Fibroblast of skin of scalp (primary cell): Measurements from ENCODE around the gene TRAPPC3L. TPM values are rescaled to one million over a fixed set of nuclear protein-coding genes. Genes with fewer than 3 reads are reported as not detected.

ENCODE experiments used
- DNase-seq: peaks from one replicate; pipeline ENCODE4 v3.0.0-alpha.2; 2013
- polyA plus RNA-seq, 2 experiments: library from polyadenylated mRNA; unstranded; fragments of 120-200 nt; gene quantifications; one replicate each; pipeline ENCODE4 v1.2.1, GENCODE V29; 2013; ENCODE audit not compliant: insufficient read length in 2 of 2

Gene TRAPPC3L
- not detected for polyA plus RNA-seq (2013, experiment 1 of 2; ENCODE audit: insufficient read length)
- not detected for polyA plus RNA-seq (2013, experiment 2 of 2; ENCODE audit: insufficient read length)

- DNase-seq: no peak
Observed at GRCh38 chr6:116545651-116546050, at the start of gene TRAPPC3L. Gene TRAPPC3L, minus strand, starts transcription at chr6:116545684. Its CDS starts 170 bp downstream, at chr6:116545514.

GRCh38 chr6:116595247-116595646 is 49.8 kb upstream of the TRAPPC3L start:
- no peak for DNase-seq

GRCh38 chr6:116586738-116587137 is 41.3 kb upstream of the TRAPPC3L start:
- DNase-seq: no peak

- DNase-seq: no peak
Observed at GRCh38 chr6:116586276-116586675, 40.8 kb upstream of the TRAPPC3L start.

- peak; percentile 78 for DNase-seq
Observed at GRCh38 chr6:116580198-116580597, 34.7 kb upstream of the TRAPPC3L start.

- no peak for DNase-seq
Observed at GRCh38 chr6:116579143-116579542, 33.7 kb upstream of the TRAPPC3L start.

GRCh38 chr6:116578335-116578734 is 32.9 kb upstream of the TRAPPC3L start:
- DNase-seq: no peak

GRCh38 chr6:116577486-116577885 is 32.0 kb upstream of the TRAPPC3L start:
- no peak for DNase-seq

GRCh38 chr6:116575227-116575626 is 29.7 kb upstream of the TRAPPC3L start:
- DNase-seq: no peak

- no peak for DNase-seq
Observed at GRCh38 chr6:116572162-116572561, 26.7 kb upstream of the TRAPPC3L start.

- no peak for DNase-seq
Observed at GRCh38 chr6:116571683-116572000, 26.2 kb upstream of the TRAPPC3L start.

GRCh38 chr6:116570856-116571682 is 25.6 kb upstream of the TRAPPC3L start, which contains the start of gene RWDD1:
Gene RWDD1, plus strand, starts transcription at chr6:116571504. Its CDS starts 79 bp downstream, at chr6:116571583.
- peak; percentile 100 for DNase-seq

GRCh38 chr6:116568821-116569755 is 23.6 kb upstream of the TRAPPC3L start:
- no peak for DNase-seq

- DNase-seq: no peak
Observed at GRCh38 chr6:116568111-116568510, 22.6 kb upstream of the TRAPPC3L start.

- DNase-seq: peak; percentile 33
Observed at GRCh38 chr6:116564921-116565872, 19.7 kb upstream of the TRAPPC3L start.

GRCh38 chr6:116564311-116564710 is 18.8 kb upstream of the TRAPPC3L start:
- peak; percentile 72 for DNase-seq

GRCh38 chr6:116563830-116564229 is 18.3 kb upstream of the TRAPPC3L start:
- DNase-seq: no peak

- no peak for DNase-seq
Observed at GRCh38 chr6:116562614-116563013, 17.1 kb upstream of the TRAPPC3L start.

- no peak for DNase-seq
Observed at GRCh38 chr6:116562019-116562403, 16.5 kb upstream of the TRAPPC3L start.

GRCh38 chr6:116561377-116562018 is 16.0 kb upstream of the TRAPPC3L start:
- DNase-seq: peak; percentile 73

GRCh38 chr6:116560130-116560529 is 14.6 kb upstream of the TRAPPC3L start:
- DNase-seq: no peak
